ENCODE measurements around the gene GLDN.

The GLDN gene

DNA sequence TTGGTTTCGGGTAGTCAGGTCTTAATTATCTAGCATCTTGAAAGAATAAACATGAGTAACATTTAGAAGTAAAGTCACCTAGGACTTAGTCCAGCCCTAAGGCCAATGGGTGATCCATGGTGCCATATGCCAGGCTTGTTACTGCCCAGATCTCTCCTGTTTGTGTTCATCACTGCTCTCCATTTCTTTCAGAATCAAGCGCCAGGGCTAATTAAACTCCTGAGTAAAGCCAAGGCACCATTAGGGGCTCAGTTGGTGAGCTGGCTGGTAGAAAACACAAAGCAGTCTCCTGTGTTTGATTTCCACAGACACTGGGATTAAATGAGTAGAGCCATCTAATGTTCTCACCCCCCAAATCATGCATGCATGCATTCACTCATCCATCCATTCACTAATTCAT is 14.4 kb upstream of the GLDN start:
- no peaks in the 10 kb centered on the region for H3K36me3 ChIP-seq
- H3K4me1 ChIP-seq = no peaks in the 10 kb centered on the region
- TF ChIP-seq, protein P1, sequence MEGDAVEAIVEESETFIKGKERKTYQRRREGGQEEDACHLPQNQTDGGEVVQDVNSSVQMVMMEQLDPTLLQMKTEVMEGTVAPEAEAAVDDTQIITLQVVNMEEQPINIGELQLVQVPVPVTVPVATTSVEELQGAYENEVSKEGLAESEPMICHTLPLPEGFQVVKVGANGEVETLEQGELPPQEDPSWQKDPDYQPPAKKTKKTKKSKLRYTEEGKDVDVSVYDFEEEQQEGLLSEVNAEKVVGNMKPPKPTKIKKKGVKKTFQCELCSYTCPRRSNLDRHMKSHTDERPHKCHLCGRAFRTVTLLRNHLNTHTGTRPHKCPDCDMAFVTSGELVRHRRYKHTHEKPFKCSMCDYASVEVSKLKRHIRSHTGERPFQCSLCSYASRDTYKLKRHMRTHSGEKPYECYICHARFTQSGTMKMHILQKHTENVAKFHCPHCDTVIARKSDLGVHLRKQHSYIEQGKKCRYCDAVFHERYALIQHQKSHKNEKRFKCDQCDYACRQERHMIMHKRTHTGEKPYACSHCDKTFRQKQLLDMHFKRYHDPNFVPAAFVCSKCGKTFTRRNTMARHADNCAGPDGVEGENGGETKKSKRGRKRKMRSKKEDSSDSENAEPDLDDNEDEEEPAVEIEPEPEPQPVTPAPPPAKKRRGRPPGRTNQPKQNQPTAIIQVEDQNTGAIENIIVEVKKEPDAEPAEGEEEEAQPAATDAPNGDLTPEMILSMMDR (IDR thresholded peaks at IDR 0.05; ENCODE audit: low read depth, low read length) = no peak
- no peak overlapping the region for H3K4me3 ChIP-seq (ENCODE audit: low read depth, low read length)
- DNase-seq = no peak
- no peaks in the 10 kb centered on the region for H3K27me3 ChIP-seq
- no peaks in the 10 kb centered on the region for H3K9me3 ChIP-seq

DNA sequence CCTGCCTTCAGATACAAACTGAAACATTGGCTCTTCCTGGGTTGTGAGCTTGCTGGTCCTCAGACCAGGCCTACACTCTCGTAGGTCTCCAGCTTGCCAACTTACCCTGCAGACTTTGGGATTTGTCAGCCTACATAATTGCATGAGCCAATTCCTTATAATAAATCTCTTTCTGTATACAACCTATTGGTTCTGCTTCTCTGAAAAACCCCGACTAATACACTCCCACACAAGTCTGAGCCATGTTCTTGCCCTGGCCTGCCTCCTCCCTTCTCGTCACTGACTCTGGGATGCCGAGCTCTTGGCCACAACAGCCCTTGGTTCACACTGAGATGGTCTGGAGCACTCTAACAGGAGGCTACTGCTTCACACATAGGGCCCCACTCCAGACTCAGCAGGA is 12.5 kb upstream of the GLDN start:
- no peaks in the 10 kb centered on the region for H3K9me3 ChIP-seq
- TF ChIP-seq, protein P1 (IDR thresholded peaks at IDR 0.05; ENCODE audit: low read depth, low read length) = no peak
- H3K27me3 ChIP-seq = no peaks in the 10 kb centered on the region
- H3K4me3 ChIP-seq (ENCODE audit: low read depth, low read length) = no peak overlapping the region
- no peaks in the 10 kb centered on the region for H3K4me1 ChIP-seq
- no peaks in the 10 kb centered on the region for H3K36me3 ChIP-seq
- DNase-seq = no peak

DNA sequence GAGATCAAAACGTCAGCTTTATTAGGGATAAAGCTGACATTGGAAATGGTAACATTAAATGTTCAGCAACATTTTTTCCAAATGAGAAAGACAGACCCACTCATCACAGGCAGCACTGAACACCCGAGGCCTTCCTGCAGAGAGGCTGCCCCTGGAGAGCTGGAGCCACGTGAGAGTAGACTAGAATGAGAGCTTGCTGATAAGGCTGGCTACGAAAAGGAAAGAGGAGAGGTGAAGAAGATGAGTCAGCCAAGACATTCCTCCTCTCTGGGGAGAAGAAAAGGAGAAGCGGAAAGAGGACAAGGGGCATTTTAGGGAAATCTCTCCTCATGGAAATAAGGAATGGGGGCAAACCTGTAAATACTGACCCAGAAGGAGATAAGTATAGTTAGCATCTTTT is 10.3 kb upstream of the GLDN start:
- H3K9me3 ChIP-seq = no peaks in the 10 kb centered on the region
- no peak for DNase-seq
- H3K27me3 ChIP-seq = no peaks in the 10 kb centered on the region
- TF ChIP-seq, protein P1 (IDR thresholded peaks at IDR 0.05; ENCODE audit: low read depth, low read length) = no peak
- H3K36me3 ChIP-seq = no peaks in the 10 kb centered on the region
- H3K4me3 ChIP-seq (ENCODE audit: low read depth, low read length) = no peak overlapping the region
- H3K4me1 ChIP-seq = no peaks in the 10 kb centered on the region

DNA sequence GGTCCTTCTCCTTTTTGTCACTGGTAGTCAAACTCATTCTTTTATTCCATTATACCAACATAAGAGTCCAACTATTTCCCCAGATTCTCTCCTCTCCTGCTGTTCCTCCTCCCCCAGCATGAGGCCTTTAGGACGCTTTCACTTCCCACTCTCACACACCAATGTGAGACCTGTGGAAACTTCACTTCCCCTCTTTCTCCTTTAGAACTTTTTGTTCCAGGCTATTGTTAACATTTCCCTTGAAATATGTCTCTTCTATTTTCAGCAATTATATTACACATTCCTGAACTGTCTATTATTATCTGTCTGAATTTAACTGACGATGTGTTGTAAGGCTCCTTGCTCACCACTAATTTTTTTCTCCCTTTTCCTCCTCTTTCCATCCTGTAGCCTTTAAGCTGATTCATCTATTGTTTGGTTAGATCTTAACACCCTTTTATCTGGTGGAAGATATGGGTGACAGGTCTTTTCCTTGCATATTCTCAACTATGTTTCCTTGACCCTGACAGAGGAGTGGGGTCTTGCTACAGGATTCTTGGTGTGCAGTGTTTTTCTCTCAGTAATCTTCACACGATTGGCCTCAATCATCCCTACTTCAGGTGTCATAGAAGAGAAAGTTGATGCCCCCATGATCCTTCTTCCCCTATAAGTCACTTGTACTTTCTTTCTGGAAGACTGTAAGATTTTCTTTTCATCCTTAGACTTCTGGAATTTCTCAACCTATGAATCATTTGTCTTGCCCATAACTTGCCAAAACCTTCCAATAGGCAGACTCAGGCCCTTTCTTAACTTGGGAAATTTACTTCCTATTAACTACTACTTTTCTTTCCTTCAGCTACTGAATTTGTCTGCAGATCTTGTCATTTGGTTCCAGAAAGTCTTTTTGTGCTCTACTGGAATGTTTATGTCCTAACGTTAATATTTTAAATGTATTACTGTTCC is 9.0 kb upstream of the GLDN start:
- Histone ChIP-seq H3K9me3 (no peaks in the 10 kb centered on the region), H3K36me3 (no peaks in the 10 kb centered on the region), H3K4me1 (no peaks in the 10 kb centered on the region), H3K27me3 (no peaks in the 10 kb centered on the region), H3K4me3 (ENCODE audit: low read depth, low read length) (no peak overlapping the region)
- DNase-seq = no peak
- TF ChIP-seq, protein P1 (IDR thresholded peaks at IDR 0.05; ENCODE audit: low read depth, low read length) = no peak

DNA sequence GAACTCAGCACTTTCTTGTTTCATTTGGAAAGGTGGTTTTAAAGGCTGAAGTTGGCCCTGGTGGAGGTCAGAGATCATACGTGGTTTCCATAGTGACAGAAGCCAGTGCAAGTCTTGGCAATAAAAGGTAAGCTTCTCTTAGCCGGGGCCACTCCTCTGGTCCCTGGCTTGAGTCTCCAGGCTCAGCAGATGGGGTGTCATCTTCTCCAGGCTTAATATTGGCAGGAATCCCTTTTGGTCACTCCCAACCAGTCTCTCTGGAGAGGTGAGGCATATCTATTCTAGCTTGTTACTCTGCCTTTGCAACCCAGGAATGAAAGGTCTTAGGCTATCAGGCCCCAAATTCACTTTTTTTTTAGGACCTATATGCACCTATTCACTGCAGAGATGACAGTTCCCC is 7.9 kb upstream of the GLDN start:
- no peaks in the 10 kb centered on the region for H3K9me3 ChIP-seq
- no peaks in the 10 kb centered on the region for H3K27me3 ChIP-seq

More for the DNA sequence above, 7.9 kb upstream of the GLDN start:
- no peak for DNase-seq
- TF ChIP-seq, protein P1 (IDR thresholded peaks at IDR 0.05; ENCODE audit: low read depth, low read length) = no peak
- Histone ChIP-seq H3K4me3 (ENCODE audit: low read depth, low read length) (no peak overlapping the region), H3K36me3 (no peaks in the 10 kb centered on the region), H3K4me1 (no peaks in the 10 kb centered on the region)

Measured in BE2C (cell line).